ENCODE measurements around the gene IL19. TPM values are rescaled to one million over a fixed set of nuclear protein-coding genes. Genes with fewer than 3 reads are reported as not detected.

IL19 gene, protein sequence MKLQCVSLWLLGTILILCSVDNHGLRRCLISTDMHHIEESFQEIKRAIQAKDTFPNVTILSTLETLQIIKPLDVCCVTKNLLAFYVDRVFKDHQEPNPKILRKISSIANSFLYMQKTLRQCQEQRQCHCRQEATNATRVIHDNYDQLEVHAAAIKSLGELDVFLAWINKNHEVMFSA
- not detected for polyA plus RNA-seq (2013, experiment 1 of 2)
- not detected for polyA plus RNA-seq (2013, experiment 2 of 2)

- 55 to 79% methylated on average over 6 of the region's 9 CpGs for WGBS, 2 experiments (ENCODE audit: insufficient coverage in 2 of 2)
- H3K4me1 ChIP-seq (ENCODE audit: control insufficient read depth, insufficient read depth, low read length, poor library complexity, severe bottlenecking): peaks cover 34% of the 10 kb centered on the region
- peak within 1 kb of the TSS; percentile 11 for H3K4me3 ChIP-seq (ENCODE audit: extremely low read depth, insufficient read depth, low read length, poor library complexity, severe bottlenecking)
- H3K9me3 ChIP-seq (ENCODE audit: control insufficient read depth, low read length): no peaks in the 10 kb centered on the region
- H3K36me3 ChIP-seq (ENCODE audit: control insufficient read depth, insufficient read depth, low read length): no peaks in the 10 kb centered on the region
- no peak within 1 kb of the TSS for H3K27ac ChIP-seq (ENCODE audit: low read depth, low read length, severe bottlenecking)
Observed at GRCh38 chr1:206770531-206771337, at the start of gene IL19. IL19 (plus strand) TSS chr1:206770773; CDS start chr1:206836663, 65,890 bp downstream.

- WGBS, 2 experiments (ENCODE audit: insufficient coverage in 2 of 2): 83 to 86% methylated on average over 1 of the region's 1 CpG
- H3K36me3 ChIP-seq (ENCODE audit: control insufficient read depth, insufficient read depth, low read length): peaks cover 4% of the 10 kb centered on the region
- H3K9me3 ChIP-seq (ENCODE audit: control insufficient read depth, low read length): no peaks in the 10 kb centered on the region
- no peak overlapping the region for H3K27ac ChIP-seq (ENCODE audit: low read depth, low read length, severe bottlenecking)
- peaks cover 32% of the 10 kb centered on the region for H3K4me1 ChIP-seq (ENCODE audit: control insufficient read depth, insufficient read depth, low read length, poor library complexity, severe bottlenecking)
- H3K4me3 ChIP-seq (ENCODE audit: extremely low read depth, insufficient read depth, low read length, poor library complexity, severe bottlenecking): no peak overlapping the region
Observed at GRCh38 chr1:206721454-206721853, 49.1 kb upstream of the IL19 start.

- Histone ChIP-seq H3K4me3 (ENCODE audit: extremely low read depth, insufficient read depth, low read length, poor library complexity, severe bottlenecking) (no peak overlapping the region), H3K9me3 (ENCODE audit: control insufficient read depth, low read length) (no peaks in the 10 kb centered on the region), H3K36me3 (ENCODE audit: control insufficient read depth, insufficient read depth, low read length) (peaks cover 10% of the 10 kb centered on the region), H3K27ac (ENCODE audit: low read depth, low read length, severe bottlenecking) (no peak overlapping the region), H3K4me1 (ENCODE audit: control insufficient read depth, insufficient read depth, low read length, poor library complexity, severe bottlenecking) (peaks cover 18% of the 10 kb centered on the region)
- 80 to 95% methylated on average over 1 to 6 of the region's 17 CpGs for WGBS, 2 experiments (ENCODE audit: insufficient coverage in 2 of 2)
Observed at GRCh38 chr1:206722751-206723461, 47.7 kb upstream of the IL19 start.

- Histone ChIP-seq H3K4me1 (ENCODE audit: control insufficient read depth, insufficient read depth, low read length, poor library complexity, severe bottlenecking) (peaks cover 21% of the 10 kb centered on the region), H3K4me3 (ENCODE audit: extremely low read depth, insufficient read depth, low read length, poor library complexity, severe bottlenecking) (no peak overlapping the region), H3K27ac (ENCODE audit: low read depth, low read length, severe bottlenecking) (peak overlapping the region; percentile 45), H3K9me3 (ENCODE audit: control insufficient read depth, low read length) (no peaks in the 10 kb centered on the region), H3K36me3 (ENCODE audit: control insufficient read depth, insufficient read depth, low read length) (peaks cover 12% of the 10 kb centered on the region)
- 73 to 78% methylated on average over 3 to 4 of the region's 4 CpGs for WGBS, 2 experiments (ENCODE audit: insufficient coverage in 2 of 2)
Observed at GRCh38 chr1:206723462-206723804, 47.1 kb upstream of the IL19 start.

- 68 to 84% methylated on average over 8 to 9 of the region's 12 CpGs for WGBS, 2 experiments (ENCODE audit: insufficient coverage in 2 of 2)
- H3K36me3 ChIP-seq (ENCODE audit: control insufficient read depth, insufficient read depth, low read length): peaks cover 17% of the 10 kb centered on the region
- peaks cover 21% of the 10 kb centered on the region for H3K4me1 ChIP-seq (ENCODE audit: control insufficient read depth, insufficient read depth, low read length, poor library complexity, severe bottlenecking)
- peak overlapping the region; percentile 45 for H3K27ac ChIP-seq (ENCODE audit: low read depth, low read length, severe bottlenecking)
- no peak overlapping the region for H3K4me3 ChIP-seq (ENCODE audit: extremely low read depth, insufficient read depth, low read length, poor library complexity, severe bottlenecking)
- H3K9me3 ChIP-seq (ENCODE audit: control insufficient read depth, low read length): no peaks in the 10 kb centered on the region
Observed at GRCh38 chr1:206723805-206724472, 46.6 kb upstream of the IL19 start.

DNA sequence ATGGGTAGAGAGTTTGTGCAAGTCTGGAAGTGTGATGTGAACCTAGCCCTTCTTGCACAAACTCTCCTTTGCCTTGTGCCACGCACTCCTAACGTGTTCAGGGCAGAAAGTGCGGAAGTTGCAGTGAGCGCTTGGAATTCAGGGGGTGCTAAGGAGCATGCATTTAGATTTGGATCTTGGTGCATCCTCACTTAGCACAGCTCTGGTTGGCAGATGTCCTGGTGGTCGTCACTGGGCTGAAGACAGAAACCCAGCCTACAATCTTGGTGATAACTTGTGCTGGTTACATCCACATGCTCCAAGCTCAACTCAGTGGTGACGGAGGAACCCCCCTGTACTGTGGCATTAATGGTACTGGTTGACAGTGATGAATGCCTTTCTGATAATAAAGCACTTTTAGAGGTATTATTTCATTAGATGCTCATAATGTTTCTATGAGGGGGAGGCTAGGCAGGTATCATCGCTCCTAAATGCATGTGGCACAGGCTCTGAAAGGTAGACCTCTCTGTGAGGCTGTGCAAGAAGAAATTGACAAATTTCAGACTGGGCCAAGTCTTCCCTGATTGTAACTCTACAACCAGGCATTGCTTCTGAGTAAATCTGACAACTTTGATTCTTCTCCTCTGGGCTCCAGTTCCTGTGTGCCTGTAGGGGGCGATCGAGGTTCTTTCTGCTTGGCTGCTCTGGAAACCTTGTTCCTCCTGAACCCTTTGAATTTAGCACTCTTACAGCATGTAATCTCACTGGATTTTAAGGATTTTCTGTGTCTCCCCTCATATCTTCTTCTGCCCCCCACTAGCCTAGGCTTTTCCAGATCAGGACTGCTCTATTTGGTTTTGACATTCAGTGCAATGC lies 45.2 kb upstream of the IL19 start:
- no peaks in the 10 kb centered on the region for H3K9me3 ChIP-seq (ENCODE audit: control insufficient read depth, low read length)
- no peak overlapping the region for H3K27ac ChIP-seq (ENCODE audit: low read depth, low read length, severe bottlenecking)
- H3K4me3 ChIP-seq (ENCODE audit: extremely low read depth, insufficient read depth, low read length, poor library complexity, severe bottlenecking): no peak overlapping the region
- 65 to 70% methylated on average over 7 of the region's 9 CpGs for WGBS, 2 experiments (ENCODE audit: insufficient coverage in 2 of 2)
- peaks cover 27% of the 10 kb centered on the region for H3K36me3 ChIP-seq (ENCODE audit: control insufficient read depth, insufficient read depth, low read length)
- H3K4me1 ChIP-seq (ENCODE audit: control insufficient read depth, insufficient read depth, low read length, poor library complexity, severe bottlenecking): peaks cover 21% of the 10 kb centered on the region

GRCh38 chr1:206727981-206728696 lies 42.4 kb upstream of the IL19 start:
- H3K36me3 ChIP-seq (ENCODE audit: control insufficient read depth, insufficient read depth, low read length): peaks cover 55% of the 10 kb centered on the region
- H3K4me3 ChIP-seq (ENCODE audit: extremely low read depth, insufficient read depth, low read length, poor library complexity, severe bottlenecking): no peak overlapping the region
- no peaks in the 10 kb centered on the region for H3K9me3 ChIP-seq (ENCODE audit: control insufficient read depth, low read length)
- 97 to 98% methylated on average over 7 to 8 of the region's 8 CpGs for WGBS, 2 experiments (ENCODE audit: insufficient coverage in 2 of 2)
- no peak overlapping the region for H3K27ac ChIP-seq (ENCODE audit: low read depth, low read length, severe bottlenecking)
- peaks cover 14% of the 10 kb centered on the region for H3K4me1 ChIP-seq (ENCODE audit: control insufficient read depth, insufficient read depth, low read length, poor library complexity, severe bottlenecking)

- no peak overlapping the region for H3K27ac ChIP-seq (ENCODE audit: low read depth, low read length, severe bottlenecking)
- H3K4me3 ChIP-seq (ENCODE audit: extremely low read depth, insufficient read depth, low read length, poor library complexity, severe bottlenecking): no peak overlapping the region
- H3K36me3 ChIP-seq (ENCODE audit: control insufficient read depth, insufficient read depth, low read length): peaks cover 57% of the 10 kb centered on the region
- WGBS, 2 experiments (ENCODE audit: insufficient coverage in 2 of 2): 93 to 95% methylated on average over 2 to 5 of the region's 9 CpGs
- no peaks in the 10 kb centered on the region for H3K9me3 ChIP-seq (ENCODE audit: control insufficient read depth, low read length)
- H3K4me1 ChIP-seq (ENCODE audit: control insufficient read depth, insufficient read depth, low read length, poor library complexity, severe bottlenecking): peaks cover 9% of the 10 kb centered on the region
Observed at GRCh38 chr1:206728697-206728987, 41.9 kb upstream of the IL19 start.

DNA sequence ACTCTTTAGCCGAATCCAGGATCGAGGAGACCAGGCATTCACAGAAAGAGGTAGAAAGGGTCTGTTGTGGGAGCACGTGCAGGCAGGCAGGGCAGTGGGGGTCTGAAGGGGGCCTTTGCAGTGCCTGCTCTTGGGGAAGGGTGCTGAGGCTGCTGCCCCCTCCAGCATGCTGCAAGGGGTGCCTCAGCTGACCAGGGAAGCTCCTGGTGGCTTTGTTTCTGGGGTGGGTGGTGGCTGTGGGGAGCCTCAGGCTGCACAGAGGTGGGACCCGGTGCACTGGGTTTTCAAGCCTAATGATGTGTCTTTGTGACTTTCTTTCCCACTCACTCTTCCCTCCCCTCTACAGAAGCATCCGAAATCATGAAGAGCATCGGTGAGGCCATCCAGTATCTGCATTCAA lies 41.5 kb upstream of the IL19 start:
- Histone ChIP-seq H3K27ac (ENCODE audit: low read depth, low read length, severe bottlenecking) (no peak overlapping the region), H3K9me3 (ENCODE audit: control insufficient read depth, low read length) (no peaks in the 10 kb centered on the region), H3K4me1 (ENCODE audit: control insufficient read depth, insufficient read depth, low read length, poor library complexity, severe bottlenecking) (peaks cover 5% of the 10 kb centered on the region), H3K4me3 (ENCODE audit: extremely low read depth, insufficient read depth, low read length, poor library complexity, severe bottlenecking) (no peak overlapping the region), H3K36me3 (ENCODE audit: control insufficient read depth, insufficient read depth, low read length) (peaks cover 61% of the 10 kb centered on the region)
- WGBS, 2 experiments (ENCODE audit: insufficient coverage in 2 of 2): 67 to 72% methylated on average over 3 to 4 of the region's 6 CpGs

Measured in mesodermal cell (in vitro differentiated cells).